Measurements from ENCODE around the gene LRRC25. TPM values are rescaled to one million over a fixed set of nuclear protein-coding genes. Genes with fewer than 3 reads are reported as not detected.

LRRC25 gene
- total and polyA plus RNA-seq, 10 of the 15 experiments (the other 5 are each of a cell fraction or from before 2014, with no cell fraction given), result 0.38 to 2.9 (median 1.2) TPM

- no peak for TF ChIP-seq CUX1 (IDR thresholded peaks at IDR 0.05; ENCODE audit: insufficient replicate concordance, low read depth, low read length)
- no peak for TF ChIP-seq RAD21 (IDR thresholded peaks at IDR 0.05; ENCODE audit: insufficient read depth, low read depth, low read length)
- no peak for TF ChIP-seq CHD1 (IDR thresholded peaks at IDR 0.05; ENCODE audit: low read depth, low read length)
Observed at GRCh38 chr19:18443406-18443805, 46.0 kb upstream of the LRRC25 start (continued).

GRCh38 chr19:18442941-18443340 lies 45.5 kb upstream of the LRRC25 start:
- FAIRE-seq, result no peak
- in situ Hi-C loops (cut with MboI) (no loop called here), intact Hi-C loops (cut with micrococcal nuclease; ENCODE audit: unreplicated experiment) (no loop called here)
- no peak overlapping the region for H3K27ac ChIP-seq (ENCODE audit: control insufficient read depth, insufficient read depth)
- no peaks in the 10 kb centered on the region for H3K27me3 ChIP-seq (replicated peaks in 1 of 2; ENCODE audit: control insufficient read depth in 2 of 2, insufficient read depth in 2 of 2, low read length in 1 of 2)
- no peak for DNase-seq (ENCODE audit: low read depth, low spot score)
- H3K9me3 ChIP-seq (replicated peaks; ENCODE audit: control insufficient read depth, insufficient read depth, low read length), result no peaks in the 10 kb centered on the region
- H3K79me2 ChIP-seq (ENCODE audit: control insufficient read depth, insufficient read depth, low read length), result no peaks in the 10 kb centered on the region
- H4K20me1 ChIP-seq (ENCODE audit: control insufficient read depth, insufficient read depth), result no peaks in the 10 kb centered on the region; the same call in 1 of the 2 replicates
- RAD21 ChIA-PET (ENCODE audit: unreplicated experiment), result no interaction called here
- CTCF ChIA-PET, result interaction anchor here (0.9 to 1.0 kb wide), 2 partner anchors 8 to 240 kb away, joined by 3 to 7 read pairs; partner anchors contain the start of gene CRTC1
- H3K4me1 ChIP-seq (ENCODE audit: control insufficient read depth, insufficient read depth, low read length), result peaks cover 3% of the 10 kb centered on the region; the same call in 1 of the 2 replicates
- no peak overlapping the region for H3K9ac ChIP-seq (ENCODE audit: control insufficient read depth, insufficient read depth, low read length)
- no peak overlapping the region for H2AFZ ChIP-seq (ENCODE audit: control insufficient read depth, low read depth, low read length)
- 93% methylated on average over 12 of the region's 12 CpGs for WGBS (ENCODE audit: insufficient coverage, insufficient replicate concordance, low lambda C conversion rate, missing lambda C conversion rate)
- H3K4me3 ChIP-seq, result no peak overlapping the region
- no peak overlapping the region for H3K4me2 ChIP-seq (ENCODE audit: control insufficient read depth, insufficient read depth)
- peaks cover 4 to 25% of the 10 kb centered on the region in 2 experiments; a peak in 3 of 4 replicates for H3K36me3 ChIP-seq (ENCODE audit: control insufficient read depth in 2 of 2, insufficient read depth in 2 of 2, low read length in 1 of 2)
- POLR2A ChIA-PET, result no interaction called here
- no peak for ATAC-seq
- no TSS peak for BruUV-seq (replicated peaks)
- SMC1A ChIA-PET (ENCODE audit: uncharacterized antibody, unreplicated experiment), result no interaction called here
- TF ChIP-seq IRF5 (IDR thresholded peaks at IDR 0.05; ENCODE audit: borderline replicate concordance) (no peak), TARDBP (IDR thresholded peaks at IDR 0.05; ENCODE audit: borderline replicate concordance) (no peak), ZSCAN29 (IDR thresholded peaks at IDR 0.05) (no peak), HDGF (IDR thresholded peaks at IDR 0.05) (no peak), ZNF622 (IDR thresholded peaks at IDR 0.05) (no peak), PRDM15 (CRISPR knock-in tag; IDR thresholded peaks at IDR 0.05) (no peak), GABPA (IDR thresholded peaks at IDR 0.05; ENCODE audit: low read depth) (no peak), RFX5 (IDR thresholded peaks at IDR 0.05; ENCODE audit: low read depth, low read length) (no peak), ELK1 (IDR thresholded peaks at IDR 0.05; ENCODE audit: low read depth, low read length) (no peak)
